OCI-LY7 (cell line): Measurements from ENCODE around the gene ZNF358. TPM values are rescaled to one million over a fixed set of nuclear protein-coding genes. Genes with fewer than 3 reads are reported as not detected.

Experiments used
- BruUV-seq: library from RNA; stranded (reverse); fragments of 400-500 nt; replicated peaks from 2 replicates; lab custom pipeline; 2021; lab: Mats Ljungman, UMichigan
- CTCF ChIA-PET: fragments of 300-600 bp; sonication (Branson Sonifier 250); formaldehyde crosslinking; loops from one replicate; lab custom pipeline; 2022; ENCODE audit warnings: antibody characterized with exemption; ENCODE audit not compliant: unreplicated experiment; lab: Charles Lee
- POLR2A ChIA-PET: fragments of 300-600 bp; sonication (Branson Sonifier 250); formaldehyde crosslinking; loops from one replicate; lab custom pipeline; 2022; ENCODE audit warnings: antibody characterized with exemption; lab: Charles Lee
- DNase-seq: peaks from one replicate; pipeline ENCODE4 v3.0.0-alpha.2; 2015; ENCODE audit warnings: low spot score
- H2AFZ ChIP-seq: fragments of 200-600 bp; sonication (generic), shearing (Covaris generic); 2 replicates; pipeline ENCODE4 v1.6.1; 2014; ENCODE audit warnings: mild to moderate bottlenecking, antibody characterized with exemption, low read length, moderate library complexity
- H3K27ac ChIP-seq: fragments of 200-600 bp; sonication (generic); 2 replicates; pipeline ENCODE4 v1.5.1; 2014; ENCODE audit warnings: mixed run types, low read depth, mild to moderate bottlenecking, moderate library complexity, low read length, inconsistent platforms; ENCODE audit not compliant: poor library complexity, severe bottlenecking
- H3K36me3 ChIP-seq: fragments of 200-600 bp; sonication (generic); 2 replicates; pipeline ENCODE4 v1.6.1; 2014; ENCODE audit warnings: mild to moderate bottlenecking, antibody characterized with exemption, low read length, moderate library complexity, mixed read lengths; ENCODE audit not compliant: insufficient read depth
- H3K4me1 ChIP-seq: fragments of 200-600 bp; sonication (generic); 2 replicates; pipeline ENCODE4 v1.5.1; 2014; ENCODE audit warnings: mild to moderate bottlenecking, low read length; ENCODE audit not compliant: insufficient read depth, poor library complexity, severe bottlenecking
- H3K4me2 ChIP-seq: fragments of 200-600 bp; sonication (generic); 2 replicates; pipeline ENCODE4 v1.6.1; 2014; ENCODE audit warnings: mild to moderate bottlenecking, low read length
- H3K4me3 ChIP-seq: fragments of 200-600 bp; sonication (generic); 2 replicates; pipeline ENCODE4 v1.5.1; 2014; ENCODE audit warnings: mild to moderate bottlenecking, low read depth, low read length; ENCODE audit not compliant: poor library complexity, severe bottlenecking
- H3K79me2 ChIP-seq: fragments of 200-600 bp; sonication (generic); 2 replicates; pipeline ENCODE4 v1.6.1; 2016; ENCODE audit warnings: low read depth, mild to moderate bottlenecking, low read length, moderate library complexity, mixed read lengths; ENCODE audit not compliant: insufficient read depth
- H3K9me2 ChIP-seq: fragments of 200-600 bp; sonication (generic); 2 replicates; pipeline ENCODE4 v1.6.1; 2016; ENCODE audit warnings: mild to moderate bottlenecking, low read length, mixed read lengths; ENCODE audit not compliant: insufficient read depth
- H3K9me3 ChIP-seq: fragments of 200-600 bp; sonication (generic); 2 replicates; pipeline ENCODE4 v1.6.1; 2014; ENCODE audit warnings: mild to moderate bottlenecking, mixed run types, low read length, mixed read lengths
- H4K20me1 ChIP-seq: fragments of 200-600 bp; sonication (generic); 2 replicates; pipeline ENCODE4 v1.6.1; 2014; ENCODE audit warnings: mild to moderate bottlenecking, antibody characterized with exemption, low read length, moderate library complexity, mixed read lengths; ENCODE audit not compliant: insufficient read depth
- EZH2phosphoT487 ChIP-seq: fragments of 200-600 bp; sonication (generic); IDR thresholded peaks from 2 replicates; pipeline ENCODE4 v1.6.1; 2018; ENCODE audit warnings: low read depth, borderline replicate concordance, mild to moderate bottlenecking, mixed run types, antibody characterized with exemption, low read length, moderate library complexity, mixed read lengths
- intact Hi-C: fragments of 100-400 bp; cut with micrococcal nuclease; formaldehyde crosslinking; loops from one replicate; pipeline ENCODE4 v1.10.0; 2022; ENCODE audit not compliant: unreplicated experiment
- total RNA-seq, 2 experiments: library from RNA; depleted of rRNA in 1 of 2; stranded (reverse); fragments of >200 nt in 1 of 2; shearing (Covaris generic) in 1 of 2; gene quantifications; 2 replicates each; pipeline ENCODE4 v1.2.3, GENCODE V29; 2014 to 2022
- TF ChIP-seq, protein P1 (sequence below): fragments of 200-600 bp; sonication (generic); conservative IDR thresholded peaks from 2 replicates; pipeline ENCODE4 v1.5.1; 2014; ENCODE audit warnings: mild to moderate bottlenecking, antibody characterized with exemption, low read length, moderate library complexity, mixed read lengths

ZNF358 gene
- total RNA-seq, 2 experiments from 2014 or later, result not detected

DNA sequence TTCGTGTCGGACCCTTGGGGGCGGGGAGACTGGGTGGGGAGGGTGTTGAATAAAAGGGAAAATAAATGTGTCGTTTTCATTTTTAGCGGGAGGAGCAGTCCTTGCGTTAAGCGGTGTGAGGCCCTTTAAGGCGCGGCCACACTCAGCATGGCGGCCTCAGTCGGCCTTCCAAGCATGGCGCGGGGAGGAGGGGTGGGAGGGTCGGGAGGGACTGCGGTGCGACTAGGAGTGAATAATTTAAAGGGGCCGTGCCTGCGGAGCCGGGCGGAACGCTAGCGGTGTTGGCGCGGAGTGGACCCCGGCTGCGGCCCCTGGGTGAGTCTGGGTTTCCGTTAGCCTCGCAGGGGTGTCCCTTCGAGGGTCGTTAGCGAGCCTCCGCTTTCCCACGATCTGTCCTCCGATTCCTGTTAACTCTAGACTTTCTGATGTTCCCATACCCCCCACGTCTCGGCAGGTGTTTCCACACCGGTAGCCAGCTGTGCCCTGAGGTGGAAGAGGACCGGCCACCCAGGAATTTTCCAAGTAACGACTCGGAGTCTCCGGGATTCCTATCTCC, 18.1 kb downstream of the ZNF358 start:
- peaks cover 13% of the 10 kb centered on the region for H3K4me1 ChIP-seq
- CTCF ChIA-PET, result interaction anchor here (0.6 kb wide), 1 partner anchor 803 kb away, joined by 3 read pairs; no protein-coding TSS in a partner anchor

DNA sequence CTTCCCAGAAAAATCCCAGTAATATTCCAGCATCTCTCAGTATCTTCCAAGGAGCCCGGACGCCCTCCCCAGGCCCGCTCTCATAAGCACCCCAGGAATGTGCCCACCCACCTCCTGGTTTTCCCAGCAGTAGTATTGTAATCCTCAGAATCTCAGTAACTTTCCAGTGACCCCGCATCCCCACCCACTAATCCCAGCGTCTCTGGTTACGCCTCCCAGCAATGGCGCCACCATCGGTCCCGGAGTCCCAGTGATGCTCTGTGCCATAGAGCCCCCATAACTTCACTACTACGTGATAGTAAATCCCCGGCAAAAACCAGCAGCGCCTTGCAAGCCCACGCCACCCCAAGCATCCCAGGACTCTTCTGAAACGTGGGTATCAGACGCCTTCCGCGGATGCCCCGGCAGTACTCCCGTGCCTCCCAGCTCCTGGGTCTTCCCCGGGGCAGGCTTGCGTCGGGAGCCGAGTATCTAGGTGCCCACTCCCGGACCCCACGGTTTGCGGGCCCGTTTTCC, 18.7 kb downstream of the ZNF358 start:
- ChIA-PET CTCF (no interaction called here), POLR2A (interaction anchor here (0.5 to 0.7 kb wide), 3 partner anchors 47 to 184 kb away, joined by 3 to 5 read pairs (median 4); no protein-coding TSS in a partner anchor)
- Histone ChIP-seq H3K9me3 (no peaks in the 10 kb centered on the region), H3K9me2 (no peaks in the 10 kb centered on the region), H3K79me2 (no peaks in the 10 kb centered on the region), H3K4me2 (peak overlapping the region; percentile 89), H3K27ac (peak overlapping the region; percentile 8), H2AFZ (peak overlapping the region; percentile 64; the same call in 1 of the 2 replicates), H3K36me3 (peaks cover 17% of the 10 kb centered on the region), H4K20me1 (no peaks in the 10 kb centered on the region), H3K4me1 (peaks cover 13% of the 10 kb centered on the region), H3K4me3 (peak overlapping the region; percentile 93)
- BruUV-seq, result no TSS peak
- TF ChIP-seq, protein P1, sequence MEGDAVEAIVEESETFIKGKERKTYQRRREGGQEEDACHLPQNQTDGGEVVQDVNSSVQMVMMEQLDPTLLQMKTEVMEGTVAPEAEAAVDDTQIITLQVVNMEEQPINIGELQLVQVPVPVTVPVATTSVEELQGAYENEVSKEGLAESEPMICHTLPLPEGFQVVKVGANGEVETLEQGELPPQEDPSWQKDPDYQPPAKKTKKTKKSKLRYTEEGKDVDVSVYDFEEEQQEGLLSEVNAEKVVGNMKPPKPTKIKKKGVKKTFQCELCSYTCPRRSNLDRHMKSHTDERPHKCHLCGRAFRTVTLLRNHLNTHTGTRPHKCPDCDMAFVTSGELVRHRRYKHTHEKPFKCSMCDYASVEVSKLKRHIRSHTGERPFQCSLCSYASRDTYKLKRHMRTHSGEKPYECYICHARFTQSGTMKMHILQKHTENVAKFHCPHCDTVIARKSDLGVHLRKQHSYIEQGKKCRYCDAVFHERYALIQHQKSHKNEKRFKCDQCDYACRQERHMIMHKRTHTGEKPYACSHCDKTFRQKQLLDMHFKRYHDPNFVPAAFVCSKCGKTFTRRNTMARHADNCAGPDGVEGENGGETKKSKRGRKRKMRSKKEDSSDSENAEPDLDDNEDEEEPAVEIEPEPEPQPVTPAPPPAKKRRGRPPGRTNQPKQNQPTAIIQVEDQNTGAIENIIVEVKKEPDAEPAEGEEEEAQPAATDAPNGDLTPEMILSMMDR, result peak; percentile 55
- TF ChIP-seq EZH2phosphoT487, result no peak
- intact Hi-C loops, result loop anchor here (1.0 to 10.0 kb wide), 3 partner anchors 12 to 190 kb away; partner anchors contain the start of genes ARHGEF18 and MCOLN1
- peak; percentile 63 for DNase-seq

More for the DNA sequence above, 18.1 kb downstream of the ZNF358 start:
- no peaks in the 10 kb centered on the region for H3K9me2 ChIP-seq
- peak overlapping the region; percentile 89 for H3K4me2 ChIP-seq
- TF ChIP-seq, protein P1, result no peak
- TF ChIP-seq EZH2phosphoT487, result no peak
- peak overlapping the region; percentile 8 for H3K27ac ChIP-seq
- peak; percentile 88 for DNase-seq
- H3K36me3 ChIP-seq, result peaks cover 18% of the 10 kb centered on the region
- no TSS peak for BruUV-seq
- peak overlapping the region; percentile 69 for H2AFZ ChIP-seq
- intact Hi-C loops, result loop anchor here (2.0 to 10.0 kb wide), 2 partner anchors 61 to 189 kb away; partner anchors contain the start of gene ARHGEF18
- H4K20me1 ChIP-seq, result no peaks in the 10 kb centered on the region
- no peaks in the 10 kb centered on the region for H3K9me3 ChIP-seq
- H3K79me2 ChIP-seq, result no peaks in the 10 kb centered on the region
- POLR2A ChIA-PET, result interaction anchor here (0.7 kb wide), 1 partner anchor 184 kb away, joined by 3 read pairs; no protein-coding TSS in a partner anchor
- H3K4me3 ChIP-seq, result peak overlapping the region; percentile 93
